B cell (primary cell): ENCODE measurements around the gene CCNT1.

Experiments
- CTCF ChIP-seq: fragments of 200-600 bp; IDR thresholded peaks from one replicate; pipeline ENCODE4 v1.8.0; 2022; ENCODE audit warnings: antibody characterized with exemption, mild to moderate bottlenecking
- EZH2 ChIP-seq: IDR thresholded peaks from 2 replicates; pipeline ENCODE4 v1.6.1; 2012; ENCODE audit warnings: borderline replicate concordance, low read depth, mild to moderate bottlenecking, moderate library complexity, low read length; ENCODE audit not compliant: insufficient read depth, poor library complexity, severe bottlenecking

- TF ChIP-seq CTCF, result no peak
- TF ChIP-seq EZH2, result no peak
These were observed 19.9 kb upstream of the CCNT1 start for GRCh38 chr12:48736456-48736855.
